Stomach (tissue), 9 donors: ENCODE results near the gene ADGRG2. TPM values are rescaled to one million over a fixed set of nuclear protein-coding genes. Genes with fewer than 3 reads are reported as not detected.

ENCODE experiments used
- DNase-seq, 2 donors: peaks; one replicate each; pipeline versions ENCODE4 v3.0.0 to v3.0.0-alpha.2; 2013 to 2019
- H3K27ac ChIP-seq, 5 donors: fragments of 200-600 bp in 4 of 5; sonication (generic) in 4 of 5; one replicate each; pipeline ENCODE4 v1.5.1; 2013 to 2019; ENCODE audit warnings: mild to moderate bottlenecking in 1 of 5, moderate library complexity in 1 of 5
- H3K27me3 ChIP-seq, 3 donors: fragments of 200-600 bp; sonication (generic); one replicate each; pipeline ENCODE4 v1.5.1; 2017 to 2019; ENCODE audit warnings: mixed run types in 1 of 3
- H3K36me3 ChIP-seq, 4 donors: fragments of 200-600 bp; sonication (generic); 1 replicate in 3 of 4; 2 replicates in 1 of 4; pipeline ENCODE4 v1.5.1; 2016 to 2019
- H3K4me1 ChIP-seq, 4 donors: fragments of 200-600 bp; sonication (generic); one replicate each; pipeline ENCODE4 v1.5.1; 2016 to 2019
- H3K4me3 ChIP-seq, 4 donors: fragments of 200-600 bp; sonication (generic) in 3 of 4; one replicate each; pipeline ENCODE4 v1.5.1; 2016 to 2019; ENCODE audit warnings: mild to moderate bottlenecking in 1 of 4
- H3K9me3 ChIP-seq, 4 donors: fragments of 200-600 bp; sonication (generic); one replicate each; pipeline ENCODE4 v1.5.1; 2016 to 2019
- CTCF ChIP-seq, 7 experiments: fragments of 450-650 bp in 4 of 7; fragments of 200-600 bp in 3 of 7; sonication (generic) in 3 of 7; IDR thresholded peaks; one replicate each; pipeline ENCODE4 v1.5.1; 2016 to 2019; ENCODE audit warnings: antibody characterized with exemption in 7 of 7, control low read depth in 2 of 7, mild to moderate bottlenecking in 1 of 7
- EP300 ChIP-seq: sonication (generic); formaldehyde crosslinking; IDR thresholded peaks from one replicate; pipeline ENCODE4 v1.6.1; 2017; ENCODE audit warnings: antibody characterized with exemption
- POLR2A ChIP-seq, 4 donors: fragments of 450-650 bp; IDR thresholded peaks; one replicate each; pipeline ENCODE4 v1.6.1; 2016; ENCODE audit warnings: antibody characterized with exemption in 4 of 4, control low read depth in 2 of 4, mild to moderate bottlenecking in 1 of 4, moderate library complexity in 1 of 4
- POLR2AphosphoS5 ChIP-seq, 3 donors: sonication (generic); formaldehyde crosslinking; IDR thresholded peaks; one replicate each; pipeline ENCODE4 v1.6.1; 2016; ENCODE audit warnings: antibody characterized with exemption in 3 of 3
- WGBS, 5 donors: extraction: QIAGEN DNeasy Blood & Tissue Kit in 3 of 5; methylation state at CpG; one replicate each; pipeline versions ENCODE4 v1.1.5 to v1.1.7; 2013 to 2018; 5-methylcytosine and 5-hydroxymethylcytosine counted together
- intact Hi-C: fragments of 100-400 bp; cut with DNase I; formaldehyde crosslinking; loops from one replicate; pipeline ENCODE4 v1.15.1; 2023; ENCODE audit warnings: low total_unique reads
- polyA plus RNA-seq, 3 donors: library from polyadenylated mRNA; stranded (reverse); fragments of 200-250 nt; gene quantifications; one replicate each; pipeline ENCODE4 v1.2.3, GENCODE V29; 2013
- total RNA-seq, 5 donors: library from RNA; depleted of rRNA; stranded (reverse); fragments of >200 nt; gene quantifications; one replicate each; pipeline versions ENCODE4 v1.1.0 to v1.2.3, GENCODE V29; 2014 to 2016
- donor health status: healthy with polysubstance abuse.
- donor health status: Bipolar disorder and iron deficiency.
- donor health status: healthy.

ADGRG2 gene
- total and polyA plus RNA-seq, 8 donors, result 0.29 to 25.0 (median 1.4) TPM

- 61 to 92% (median 73%) methylated on average over 1 of the region's 1 CpG for WGBS, 5 donors
- H3K9me3 ChIP-seq, result no peaks in the 10 kb centered on the region
- H3K36me3 ChIP-seq, result no peaks in the 10 kb centered on the region
- H3K27me3 ChIP-seq, result no peaks in the 10 kb centered on the region
- no peak overlapping the region for H3K27ac ChIP-seq
- intact Hi-C loops, result no loop called here
- DNase-seq, result no peak
- H3K4me1 ChIP-seq, result no peaks in the 10 kb centered on the region
- no peak overlapping the region for H3K4me3 ChIP-seq
- TF ChIP-seq CTCF (IDR thresholded peaks at IDR 0.05) (no peak), POLR2A (IDR thresholded peaks at IDR 0.05) (no peak), EP300 (no peak), POLR2AphosphoS5 (IDR thresholded peaks at IDR 0.05) (no peak)
These were observed 123.6 kb downstream of the ADGRG2 start for GRCh38 chrX:18998653-18999052.

GRCh38 chrX:18997916-18998315 is 124.4 kb downstream of the ADGRG2 start:
- Histone ChIP-seq H3K4me3 (no peak overlapping the region), H3K36me3 (no peaks in the 10 kb centered on the region), H3K4me1 (peaks cover 0 to under 1% (median 0%) of the 10 kb centered on the region in 4 donors), H3K27me3 (peaks cover 0 to 3% (median 0%) of the 10 kb centered on the region in 3 donors), H3K27ac (no peak overlapping the region), H3K9me3 (no peaks in the 10 kb centered on the region)
- 41 to 86% (median 75%) methylated on average over 4 of the region's 4 CpGs for WGBS, 5 donors
- intact Hi-C loops, result no loop called here
- no peak for TF ChIP-seq POLR2A (IDR thresholded peaks at IDR 0.05)
- TF ChIP-seq POLR2AphosphoS5 (IDR thresholded peaks at IDR 0.05), result no peak
- no peak for TF ChIP-seq CTCF (IDR thresholded peaks at IDR 0.05)
- no peak for TF ChIP-seq EP300
- no peak for DNase-seq

GRCh38 chrX:18996536-18996935 is 125.7 kb downstream of the ADGRG2 start:
- H3K27ac ChIP-seq, result no peak overlapping the region
- H3K27me3 ChIP-seq, result peaks cover 0 to 3% (median 0%) of the 10 kb centered on the region in 3 donors
- peaks cover 0 to 5% (median 0%) of the 10 kb centered on the region in 4 donors for H3K4me1 ChIP-seq
- no peaks in the 10 kb centered on the region for H3K36me3 ChIP-seq
- H3K9me3 ChIP-seq, result no peaks in the 10 kb centered on the region
- intact Hi-C loops, result no loop called here
- TF ChIP-seq EP300, result no peak
- TF ChIP-seq CTCF (IDR thresholded peaks at IDR 0.05), result no peak
- TF ChIP-seq POLR2AphosphoS5 (IDR thresholded peaks at IDR 0.05), result no peak
- TF ChIP-seq POLR2A (IDR thresholded peaks at IDR 0.05), result no peak
- no peak overlapping the region for H3K4me3 ChIP-seq
- DNase-seq, result no peak

- 57 to 74% (median 68%) methylated on average over 3 of the region's 3 CpGs for WGBS, 5 donors
These were observed 127.0 kb downstream of the ADGRG2 start for GRCh38 chrX:18995221-18995620.

More at GRCh38 chrX:18995221-18995620, 127.0 kb downstream of the ADGRG2 start:
- Histone ChIP-seq H3K4me3 (no peak overlapping the region), H3K36me3 (no peaks in the 10 kb centered on the region), H3K27me3 (peaks cover 0 to 3% (median 0%) of the 10 kb centered on the region in 3 donors), H3K27ac (no peak overlapping the region), H3K4me1 (peaks cover 0 to 5% (median 0%) of the 10 kb centered on the region in 4 donors), H3K9me3 (no peaks in the 10 kb centered on the region)
- intact Hi-C loops, result no loop called here
- DNase-seq, result no peak
- TF ChIP-seq EP300, result no peak
- TF ChIP-seq POLR2A (IDR thresholded peaks at IDR 0.05), result no peak
- no peak for TF ChIP-seq POLR2AphosphoS5 (IDR thresholded peaks at IDR 0.05)
- no peak for TF ChIP-seq CTCF (IDR thresholded peaks at IDR 0.05)
